NCI-H2196 treated with DMSO at 0.1 percent for 48 hours (cell line): Measurements from ENCODE around the gene KIZ.
"Not testable (repeated sequence)": the region's sequence is repeated elsewhere in the genome, so short reads cannot be mapped to it uniquely, and the experiment has no call there.

Experiments used
- DNase-seq: peaks from one replicate; lab custom pipeline; 2025; ENCODE audit not compliant: unreplicated experiment; lab: John Stamatoyannopoulos, UW

KIZ gene

GRCh38 chr20:21136015-21136732 is 10.3 kb downstream of the KIZ start:
- no peak for DNase-seq

DNA sequence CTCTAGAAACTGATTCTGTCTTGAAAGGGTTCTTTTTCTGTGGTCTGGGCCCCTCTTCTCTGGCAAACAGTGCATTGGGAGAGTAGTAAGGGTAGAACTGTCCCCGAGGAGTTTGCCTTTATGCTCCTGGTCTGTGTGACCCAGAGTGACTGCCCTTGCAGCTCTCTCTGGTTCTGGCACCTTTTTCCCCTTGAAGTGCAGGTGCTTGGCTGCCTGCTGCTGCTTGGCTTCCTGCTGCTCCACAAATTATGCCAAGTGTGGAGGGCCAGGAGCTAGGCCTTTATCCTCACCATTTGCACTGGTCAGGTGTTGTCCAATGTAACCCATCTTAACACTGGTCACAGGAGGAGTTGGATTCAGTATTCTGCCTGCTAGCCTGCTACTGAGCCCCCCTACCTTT is 11.2 kb downstream of the KIZ start:
- peak; percentile 47 for DNase-seq

GRCh38 chr20:21139881-21140566 is 14.1 kb downstream of the KIZ start:
- DNase-seq, result no peak

GRCh38 chr20:21141825-21142224 is 15.9 kb downstream of the KIZ start:
- DNase-seq, result no peak

- no peak for DNase-seq
Measured at GRCh38 chr20:21143194-21143890, 17.5 kb downstream of the KIZ start.

DNA sequence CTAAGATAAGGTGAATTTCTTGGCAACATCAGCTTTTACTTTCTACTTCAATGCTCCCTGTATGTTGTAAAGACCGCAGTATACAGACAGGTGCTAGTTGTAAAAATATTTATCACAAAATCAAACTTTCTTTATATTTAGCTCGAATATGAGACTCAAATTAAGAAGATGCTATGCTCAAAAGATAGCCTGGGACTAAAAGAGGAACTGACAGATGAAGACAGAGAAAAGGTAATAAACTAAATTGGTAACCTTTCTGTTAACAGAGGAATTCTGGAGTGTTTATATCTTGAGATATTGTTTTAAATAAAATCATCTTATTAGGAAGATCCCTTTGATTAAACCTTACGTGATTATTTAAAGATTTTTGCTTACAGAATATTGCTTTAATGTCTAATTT is 19.5 kb downstream of the KIZ start:
- no peak for DNase-seq

DNA sequence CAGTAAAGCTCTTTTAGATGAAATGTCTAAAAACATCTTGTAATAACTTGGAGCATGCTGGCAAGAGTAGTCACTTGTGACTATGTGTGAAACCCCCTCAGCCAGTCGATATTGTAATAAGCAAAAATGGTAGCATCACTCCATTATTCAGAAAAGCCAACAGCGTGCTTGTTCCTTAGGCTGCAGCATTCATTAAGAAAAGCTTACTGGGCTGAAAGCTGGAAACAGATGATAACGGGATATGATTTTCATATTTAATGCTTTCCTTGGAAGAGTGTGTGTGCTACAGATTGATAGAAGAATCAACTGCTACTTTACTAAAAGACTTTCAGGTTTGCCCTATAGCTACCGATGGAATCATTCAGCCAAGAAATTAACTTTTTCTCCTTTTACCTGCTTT is 20.3 kb downstream of the KIZ start:
- no peak for DNase-seq

GRCh38 chr20:21147593-21147992 is 21.7 kb downstream of the KIZ start:
- no peak for DNase-seq

- no peak for DNase-seq
Measured at GRCh38 chr20:21149344-21149743, 23.5 kb downstream of the KIZ start.

GRCh38 chr20:21151791-21152190 is 25.9 kb downstream of the KIZ start:
- DNase-seq, result no peak

- no peak for DNase-seq
Measured at GRCh38 chr20:21154692-21155091, 28.8 kb downstream of the KIZ start.

- no peak for DNase-seq
Measured at GRCh38 chr20:21155268-21155667, 29.4 kb downstream of the KIZ start.

GRCh38 chr20:21156266-21156665 is 30.4 kb downstream of the KIZ start:
- no peak for DNase-seq

DNA sequence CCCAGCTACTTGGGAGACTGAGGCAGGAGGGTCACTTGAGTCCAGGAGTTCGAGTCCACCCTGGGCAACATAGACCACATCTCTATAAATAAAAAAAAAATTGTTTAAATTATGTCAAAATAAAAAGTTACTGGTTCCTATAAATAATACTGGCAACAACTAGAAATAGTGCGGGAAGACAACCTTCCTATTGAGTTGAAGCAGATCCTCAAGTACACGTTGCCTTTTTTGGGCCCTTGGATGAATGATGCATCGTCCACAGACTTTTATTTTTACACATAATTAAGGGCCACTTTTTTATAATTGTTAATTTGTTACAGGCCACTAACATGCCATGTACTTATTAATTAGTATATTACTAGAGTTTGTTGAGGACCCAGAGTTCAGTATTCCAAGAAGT is 31.1 kb downstream of the KIZ start:
- no peak for DNase-seq

- no peak for DNase-seq
Measured at GRCh38 chr20:21159658-21160380, 33.9 kb downstream of the KIZ start.

DNA sequence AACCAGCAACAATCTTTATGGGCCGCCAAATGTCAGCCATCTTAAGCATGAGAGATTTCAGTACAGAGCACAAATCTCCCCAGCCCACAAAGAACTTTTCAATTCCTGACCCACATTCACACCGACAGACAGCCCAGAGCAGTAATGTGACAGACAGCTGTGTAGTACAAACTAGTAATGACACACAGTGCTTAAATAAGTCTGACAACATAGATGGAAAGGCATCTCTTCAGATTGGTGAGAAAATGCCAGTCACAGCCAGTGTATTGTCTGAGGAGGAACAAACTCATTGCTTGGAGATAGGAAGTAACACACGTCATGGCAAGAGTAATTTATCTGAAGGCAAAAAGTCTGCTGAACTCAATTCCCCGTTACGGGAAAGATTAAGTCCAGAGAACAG is 36.0 kb downstream of the KIZ start:
- no peak for DNase-seq

- no peak for DNase-seq
Measured at GRCh38 chr20:21162631-21163030, 36.7 kb downstream of the KIZ start.

GRCh38 chr20:21166801-21167200 is 40.9 kb downstream of the KIZ start:
- DNase-seq, result no peak

DNA sequence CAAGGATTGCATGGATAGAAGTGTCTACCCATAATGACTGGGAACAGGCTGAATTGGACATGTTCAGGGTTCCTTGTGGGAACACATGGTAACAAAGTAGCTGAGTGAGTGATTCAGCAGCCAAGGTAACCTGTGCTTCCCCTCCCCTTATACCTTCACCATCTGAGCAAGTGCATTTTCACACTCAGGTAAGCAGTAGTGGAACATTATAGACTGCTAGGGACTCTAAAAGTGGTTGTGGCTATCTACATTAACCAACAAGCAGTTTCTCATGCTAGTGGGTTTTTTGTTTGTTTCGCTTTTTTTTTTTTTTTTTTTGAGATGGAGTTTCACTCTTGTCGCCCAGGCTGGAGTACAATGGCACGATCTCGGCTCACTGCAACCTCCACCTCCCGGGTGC is 41.4 kb downstream of the KIZ start:
- DNase-seq, result no peak

DNA sequence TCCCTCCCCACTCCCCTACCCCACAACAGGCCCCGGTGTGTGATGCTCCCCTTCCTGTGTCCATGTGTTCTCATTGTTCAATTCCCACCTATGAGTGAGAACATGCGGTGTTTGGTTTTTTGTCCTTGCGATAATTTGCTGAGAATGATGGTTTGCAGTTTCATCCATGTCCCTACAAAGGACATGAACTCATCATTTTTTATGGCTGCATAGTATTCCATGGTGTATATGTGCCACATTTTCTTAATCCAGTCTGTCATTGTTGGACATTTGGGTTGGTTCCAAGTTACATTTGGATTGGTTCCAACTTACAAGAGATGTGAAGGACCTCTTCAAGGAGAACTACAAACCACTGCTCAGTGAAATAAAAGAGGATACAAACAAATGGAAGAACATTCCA is 42.2 kb downstream of the KIZ start:
- DNase-seq, result not testable (repeated sequence)

DNA sequence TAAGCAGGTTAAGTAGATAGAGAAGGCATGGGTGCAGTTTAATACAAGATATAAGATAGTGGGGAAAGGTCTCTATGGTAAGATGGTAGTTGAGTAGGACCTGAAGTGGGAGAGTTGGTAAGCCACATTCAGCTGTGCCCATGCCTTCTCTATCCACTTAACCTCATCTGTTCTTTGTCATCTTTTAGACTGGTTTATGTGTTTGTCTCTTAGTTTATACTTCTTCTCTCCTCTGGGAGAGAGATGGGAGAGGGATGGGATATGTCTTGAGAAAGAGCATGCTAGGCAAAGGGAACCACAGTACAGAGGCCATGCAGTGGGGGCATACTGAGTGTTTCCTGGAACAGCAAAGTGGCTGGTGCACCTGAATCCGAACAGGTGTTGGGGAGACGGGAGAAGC is 46.7 kb downstream of the KIZ start:
- DNase-seq, result no peak

DNA sequence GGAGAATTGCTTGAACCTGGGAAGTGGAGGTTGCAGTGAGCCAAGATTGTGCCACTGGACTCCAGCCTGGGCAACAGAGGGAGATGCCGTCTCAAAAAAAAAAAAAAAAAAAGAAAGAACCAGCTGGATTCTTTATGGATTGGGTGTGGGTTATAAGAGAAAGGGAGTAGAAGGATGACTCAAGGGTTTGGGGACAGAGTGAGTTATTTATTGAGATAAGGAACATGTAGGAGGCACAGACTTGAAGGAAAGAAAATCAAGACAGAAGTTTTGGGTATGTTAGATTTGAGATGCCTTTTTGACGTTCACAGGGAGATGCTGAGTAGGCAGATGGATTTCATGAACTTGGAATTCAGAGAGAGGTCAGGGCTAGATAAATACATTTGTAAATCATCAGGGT is 47.6 kb downstream of the KIZ start:
- no peak for DNase-seq
